GM18868 (cell line): Measurements from ENCODE around the gene IRAK4.

Source experiments
- ATAC-seq: cut with Tn5 transposase; IDR thresholded peaks from one replicate; pipeline ENCODE4 v1.9.1; 2021; ENCODE audit warnings: mild to moderate bottlenecking, moderate library complexity; ENCODE audit not compliant: unreplicated experiment

The IRAK4 gene

GRCh38 chr12:43835656-43836474 lies 77.1 kb downstream of the IRAK4 start, which contains the start of gene TMEM117:
Gene TMEM117 (plus strand): TSS chr12:43836081.
- peak; percentile 74 for ATAC-seq

- ATAC-seq: peak; percentile 24
Measured at GRCh38 chr12:43836475-43836989, 77.8 kb downstream of the IRAK4 start.
